Lung (tissue), 12 donors: ENCODE measurements around the gene GABRB1. TPM values are rescaled to one million over a fixed set of nuclear protein-coding genes. Genes with fewer than 3 reads are reported as not detected.

Experiments used
- ATAC-seq: fragments of 200-7000 bp; cut with Tn5 transposase; one replicate; pipeline ENCODE4 v1.9.1; 2020; ENCODE audit warnings: moderate number of reproducible peaks; ENCODE audit not compliant: insufficient read depth, low FRiP score
- DNase-seq, 3 donors: peaks; one replicate each; pipeline ENCODE4 v3.0.0-alpha.2; 2013 to 2017
- H3K27ac ChIP-seq, 2 donors: one replicate each; pipeline ENCODE4 v1.5.1; 2013; ENCODE audit warnings: mild to moderate bottlenecking in 2 of 2, moderate library complexity in 2 of 2, control low read depth in 1 of 2, inconsistent platforms in 1 of 2, low read depth in 1 of 2, low read length in 1 of 2
- H3K27me3 ChIP-seq, 3 donors: one replicate each; pipeline ENCODE4 v1.5.1; 2013; ENCODE audit warnings: low read length in 2 of 3; ENCODE audit not compliant: control insufficient read depth in 3 of 3, insufficient read depth in 3 of 3
- H3K36me3 ChIP-seq, 4 donors: one replicate each; pipeline ENCODE4 v1.5.1; 2013; ENCODE audit warnings: low read length in 4 of 4, mild to moderate bottlenecking in 1 of 4, moderate library complexity in 1 of 4; ENCODE audit not compliant: control insufficient read depth in 4 of 4, insufficient read depth in 4 of 4
- H3K4me1 ChIP-seq, 5 donors: one replicate each; pipeline ENCODE4 v1.5.1; 2013; ENCODE audit warnings: low read length in 5 of 5, mild to moderate bottlenecking in 2 of 5, moderate library complexity in 1 of 5; ENCODE audit not compliant: control insufficient read depth in 5 of 5, insufficient read depth in 5 of 5
- H3K4me3 ChIP-seq: one replicate; pipeline ENCODE4 v1.5.1; 2013; ENCODE audit warnings: mild to moderate bottlenecking, control low read depth, moderate library complexity
- H3K9ac ChIP-seq, 2 donors: one replicate each; pipeline ENCODE4 v1.5.1; 2013; ENCODE audit warnings: low read length in 2 of 2, control low read depth in 1 of 2; ENCODE audit not compliant: insufficient read depth in 1 of 2
- H3K9me3 ChIP-seq, 4 donors: one replicate each; pipeline ENCODE4 v1.5.1; 2013; ENCODE audit warnings: low read length in 3 of 4, mild to moderate bottlenecking in 1 of 4, moderate library complexity in 1 of 4; ENCODE audit not compliant: control insufficient read depth in 4 of 4, insufficient read depth in 3 of 4
- WGBS, 2 donors: extraction: QIAGEN DNeasy Blood & Tissue Kit; methylation state at CpG; one replicate each; pipeline ENCODE4 v1.1.7; 2013; 5-methylcytosine and 5-hydroxymethylcytosine counted together
- polyA plus RNA-seq, 2 donors: library from polyadenylated mRNA; stranded (reverse); fragments of 200-250 nt; gene quantifications; one replicate each; pipeline ENCODE4 v1.2.1, GENCODE V29; 2013
- total RNA-seq, 2 donors: library from RNA; depleted of rRNA in 1 of 2; stranded (reverse); fragments of >200 nt in 1 of 2; gene quantifications; one replicate each; pipeline ENCODE4 v1.2.1, GENCODE V29; 2014 to 2021
- TF ChIP-seq, protein P1 (sequence below): IDR thresholded peaks from 2 replicates; pipeline ENCODE4 v1.5.1; 2012; ENCODE audit warnings: mild to moderate bottlenecking; ENCODE audit errors: control extremely low read depth, extremely low read depth
- donor health status: control.
- donor health status: control.
- donor health status: Bipolar disorder and iron deficiency.
- donor health status: healthy.
- donor health status: DM: yes; HTN: yes; CAD: no.

GABRB1 gene
- total and polyA plus RNA-seq, 4 donors, result 0.34 TPM; not detected in 3

DNA sequence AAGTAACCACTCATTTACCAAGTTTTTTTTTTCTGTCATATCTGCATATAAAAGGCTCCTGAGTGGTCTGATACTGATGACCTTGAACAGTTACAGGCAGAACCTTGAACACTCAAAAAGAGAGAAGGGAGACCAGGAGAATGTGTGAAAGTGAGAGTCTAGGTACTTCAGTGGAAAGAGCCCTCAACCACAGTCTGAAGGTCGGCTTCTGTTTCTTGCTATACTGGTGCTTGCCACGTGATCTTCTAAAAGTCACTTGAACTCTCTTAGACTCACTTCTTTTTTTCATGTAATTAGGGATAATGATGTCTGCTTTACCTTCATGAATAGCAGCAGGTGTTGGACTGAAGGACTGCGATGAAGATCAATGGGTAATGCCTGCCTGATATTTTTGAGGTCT, 22.8 kb downstream of the GABRB1 start:
- peak in 1 of 3 donors; percentile 25 for DNase-seq
- Histone ChIP-seq H3K4me1 (peaks cover 0 to 3% (median 0%) of the 10 kb centered on the region in 5 donors), H3K27ac (no peak overlapping the region), H3K9me3 (no peaks in the 10 kb centered on the region), H3K9ac (no peak overlapping the region), H3K27me3 (no peaks in the 10 kb centered on the region), H3K36me3 (no peaks in the 10 kb centered on the region), H3K4me3 (no peak overlapping the region)
- 68 to 79% methylated on average over 3 of the region's 3 CpGs for WGBS, 2 donors
- TF ChIP-seq, protein P1, sequence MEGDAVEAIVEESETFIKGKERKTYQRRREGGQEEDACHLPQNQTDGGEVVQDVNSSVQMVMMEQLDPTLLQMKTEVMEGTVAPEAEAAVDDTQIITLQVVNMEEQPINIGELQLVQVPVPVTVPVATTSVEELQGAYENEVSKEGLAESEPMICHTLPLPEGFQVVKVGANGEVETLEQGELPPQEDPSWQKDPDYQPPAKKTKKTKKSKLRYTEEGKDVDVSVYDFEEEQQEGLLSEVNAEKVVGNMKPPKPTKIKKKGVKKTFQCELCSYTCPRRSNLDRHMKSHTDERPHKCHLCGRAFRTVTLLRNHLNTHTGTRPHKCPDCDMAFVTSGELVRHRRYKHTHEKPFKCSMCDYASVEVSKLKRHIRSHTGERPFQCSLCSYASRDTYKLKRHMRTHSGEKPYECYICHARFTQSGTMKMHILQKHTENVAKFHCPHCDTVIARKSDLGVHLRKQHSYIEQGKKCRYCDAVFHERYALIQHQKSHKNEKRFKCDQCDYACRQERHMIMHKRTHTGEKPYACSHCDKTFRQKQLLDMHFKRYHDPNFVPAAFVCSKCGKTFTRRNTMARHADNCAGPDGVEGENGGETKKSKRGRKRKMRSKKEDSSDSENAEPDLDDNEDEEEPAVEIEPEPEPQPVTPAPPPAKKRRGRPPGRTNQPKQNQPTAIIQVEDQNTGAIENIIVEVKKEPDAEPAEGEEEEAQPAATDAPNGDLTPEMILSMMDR, result no peak
- ATAC-seq, result no peak

DNA sequence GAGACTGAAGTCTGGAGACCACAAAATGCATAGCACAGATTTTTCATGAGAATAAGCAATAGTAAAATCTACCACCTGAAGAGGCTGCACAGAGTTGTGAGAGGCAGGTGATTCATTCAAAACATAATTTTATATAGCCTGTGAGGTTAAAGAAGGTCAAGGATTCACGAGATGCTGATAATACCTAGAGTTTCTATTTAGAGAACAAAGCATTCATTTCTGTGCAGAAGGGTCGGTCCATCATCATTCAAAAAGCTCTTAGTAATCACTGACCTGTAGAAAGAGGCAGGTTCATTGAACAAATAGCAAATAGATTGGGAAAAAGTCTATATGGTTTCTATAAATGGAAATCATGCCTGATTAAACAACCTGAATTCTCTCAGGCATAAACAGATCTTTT, 26.6 kb downstream of the GABRB1 start:
- WGBS, 2 donors, result 49 to 72% methylated on average over 2 of the region's 2 CpGs
- Histone ChIP-seq H3K9me3 (no peaks in the 10 kb centered on the region), H3K27ac (no peak overlapping the region), H3K36me3 (no peaks in the 10 kb centered on the region), H3K9ac (no peak overlapping the region), H3K27me3 (no peaks in the 10 kb centered on the region), H3K4me3 (no peak overlapping the region), H3K4me1 (peaks cover 0 to 3% (median 0%) of the 10 kb centered on the region in 5 donors)
- no peak for DNase-seq
- no peak for ATAC-seq
- TF ChIP-seq, protein P1, result no peak

DNA sequence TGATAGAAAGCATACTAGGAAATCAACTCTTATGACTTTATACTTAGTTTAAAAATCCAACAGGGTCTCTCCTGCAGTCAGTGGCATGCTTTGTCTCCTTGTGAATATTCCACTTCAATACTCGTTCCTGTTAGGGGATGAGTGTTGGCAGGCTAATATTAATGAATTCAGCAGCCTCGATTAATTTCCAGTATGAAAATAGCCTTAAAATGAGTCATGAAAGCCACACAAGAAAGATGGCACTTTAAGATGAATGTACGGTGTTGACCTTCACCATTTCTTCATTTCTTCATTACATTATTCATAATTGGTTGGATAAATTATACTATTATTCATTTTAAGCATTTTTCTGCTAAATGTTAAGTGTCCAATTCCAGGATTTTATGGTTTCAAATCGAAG, 29.2 kb downstream of the GABRB1 start:
- DNase-seq, result no peak
- WGBS, 2 donors, result 69 to 78% methylated on average over 4 of the region's 4 CpGs
- no peak overlapping the region for H3K9ac ChIP-seq

More for the DNA sequence above, 29.2 kb downstream of the GABRB1 start:
- TF ChIP-seq, protein P1, result no peak
- Histone ChIP-seq H3K27me3 (no peaks in the 10 kb centered on the region), H3K36me3 (no peaks in the 10 kb centered on the region), H3K4me1 (peaks cover 0 to 7% (median 0%) of the 10 kb centered on the region in 5 donors), H3K9me3 (no peaks in the 10 kb centered on the region), H3K27ac (no peak overlapping the region), H3K4me3 (no peak overlapping the region)
- no peak for ATAC-seq
